ENCODE measurements around the gene OR5AP2. TPM values are rescaled to one million over a fixed set of nuclear protein-coding genes. Genes with fewer than 3 reads are reported as not detected.

OR5AP2 gene
- total RNA-seq, 3 donors from 2014 or later: not detected

GRCh38 chr11:56637500-56637899 lies 4.7 kb downstream of the OR5AP2 start:
- Histone ChIP-seq H3K9me3 (no peaks in the 10 kb centered on the region), H3K4me3 (no peak overlapping the region), H3K36me3 (ENCODE audit: low read depth) (no peaks in the 10 kb centered on the region), H3K4me1 (ENCODE audit: low read depth) (no peaks in the 10 kb centered on the region)
- intact Hi-C loops (cut with DNase I, micrococcal nuclease): no loop called here
- TF ChIP-seq, protein P1, sequence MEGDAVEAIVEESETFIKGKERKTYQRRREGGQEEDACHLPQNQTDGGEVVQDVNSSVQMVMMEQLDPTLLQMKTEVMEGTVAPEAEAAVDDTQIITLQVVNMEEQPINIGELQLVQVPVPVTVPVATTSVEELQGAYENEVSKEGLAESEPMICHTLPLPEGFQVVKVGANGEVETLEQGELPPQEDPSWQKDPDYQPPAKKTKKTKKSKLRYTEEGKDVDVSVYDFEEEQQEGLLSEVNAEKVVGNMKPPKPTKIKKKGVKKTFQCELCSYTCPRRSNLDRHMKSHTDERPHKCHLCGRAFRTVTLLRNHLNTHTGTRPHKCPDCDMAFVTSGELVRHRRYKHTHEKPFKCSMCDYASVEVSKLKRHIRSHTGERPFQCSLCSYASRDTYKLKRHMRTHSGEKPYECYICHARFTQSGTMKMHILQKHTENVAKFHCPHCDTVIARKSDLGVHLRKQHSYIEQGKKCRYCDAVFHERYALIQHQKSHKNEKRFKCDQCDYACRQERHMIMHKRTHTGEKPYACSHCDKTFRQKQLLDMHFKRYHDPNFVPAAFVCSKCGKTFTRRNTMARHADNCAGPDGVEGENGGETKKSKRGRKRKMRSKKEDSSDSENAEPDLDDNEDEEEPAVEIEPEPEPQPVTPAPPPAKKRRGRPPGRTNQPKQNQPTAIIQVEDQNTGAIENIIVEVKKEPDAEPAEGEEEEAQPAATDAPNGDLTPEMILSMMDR (IDR thresholded peaks at IDR 0.05): no peak
- no peak for DNase-seq
- ATAC-seq: no peak

- no peak for DNase-seq
- no peak for ATAC-seq
- TF ChIP-seq, protein P1 (IDR thresholded peaks at IDR 0.05): no peak
- intact Hi-C loops (cut with DNase I, micrococcal nuclease): no loop called here
- Histone ChIP-seq H3K9me3 (no peaks in the 10 kb centered on the region), H3K4me1 (ENCODE audit: low read depth) (no peaks in the 10 kb centered on the region), H3K4me3 (no peak overlapping the region), H3K36me3 (ENCODE audit: low read depth) (no peaks in the 10 kb centered on the region)
These were observed 5.4 kb downstream of the OR5AP2 start for GRCh38 chr11:56636861-56637260.

DNA sequence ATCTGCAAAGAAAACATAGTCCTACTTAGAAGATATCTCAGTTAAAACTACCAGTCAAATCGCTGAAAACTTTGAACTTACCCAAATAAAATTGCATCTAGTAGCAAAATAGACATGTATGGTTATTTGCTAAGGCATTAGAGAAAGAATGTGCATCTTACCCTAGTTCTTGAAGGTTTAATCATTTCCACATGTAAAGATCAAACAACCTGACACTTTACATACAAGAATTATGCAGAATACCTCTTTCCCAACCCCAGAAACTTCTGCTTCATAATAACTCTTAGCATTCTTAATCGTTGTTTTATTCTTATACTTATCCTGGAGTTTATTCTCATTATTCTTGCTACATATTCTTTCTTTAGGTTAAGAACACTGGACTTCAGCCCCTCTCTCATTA lies 9.9 kb downstream of the OR5AP2 start:
- DNase-seq (no peak), ATAC-seq (no peak)
- TF ChIP-seq, protein P1 (IDR thresholded peaks at IDR 0.05): no peak
- intact Hi-C loops (cut with DNase I, micrococcal nuclease): no loop called here
- H3K4me3 ChIP-seq: no peak overlapping the region
- H3K4me1 ChIP-seq (ENCODE audit: low read depth): no peaks in the 10 kb centered on the region
- no peaks in the 10 kb centered on the region for H3K36me3 ChIP-seq (ENCODE audit: low read depth)
- H3K9me3 ChIP-seq: no peaks in the 10 kb centered on the region

GRCh38 chr11:56625946-56626345 lies 16.3 kb downstream of the OR5AP2 start:
- DNase-seq: no peak
- Histone ChIP-seq H3K4me1 (ENCODE audit: low read depth) (no peaks in the 10 kb centered on the region), H3K4me3 (no peak overlapping the region), H3K9me3 (no peaks in the 10 kb centered on the region), H3K36me3 (ENCODE audit: low read depth) (no peaks in the 10 kb centered on the region)
- no peak for ATAC-seq
- intact Hi-C loops (cut with DNase I, micrococcal nuclease): loop anchor here in 1 of 2 donors (10.0 kb wide), 1 partner anchor 159 kb away; no protein-coding TSS in a partner anchor
- TF ChIP-seq, protein P1 (IDR thresholded peaks at IDR 0.05): no peak

- intact Hi-C loops (cut with DNase I, micrococcal nuclease): loop anchor here in 1 of 2 donors (10.0 kb wide), 1 partner anchor 160 kb away; no protein-coding TSS in a partner anchor
These were observed 17.6 kb downstream of the OR5AP2 start for GRCh38 chr11:56624661-56625110.

More at GRCh38 chr11:56624661-56625110, 17.6 kb downstream of the OR5AP2 start:
- H3K4me3 ChIP-seq: no peak overlapping the region
- H3K9me3 ChIP-seq: no peaks in the 10 kb centered on the region
- DNase-seq (peak in 1 of 3 donors; percentile 59), ATAC-seq (peak; percentile 91)
- no peaks in the 10 kb centered on the region for H3K36me3 ChIP-seq (ENCODE audit: low read depth)
- TF ChIP-seq, protein P1 (IDR thresholded peaks at IDR 0.05): no peak
- H3K4me1 ChIP-seq (ENCODE audit: low read depth): no peaks in the 10 kb centered on the region
